NCI-H82 treated with DMSO at 0.1 percent for 48 hours (cell line): Measurements from ENCODE around the gene TNFAIP2.

Source experiments
- DNase-seq: peaks from one replicate; lab custom pipeline; 2025; ENCODE audit not compliant: unreplicated experiment; lab: John Stamatoyannopoulos, UW

The TNFAIP2 gene

GRCh38 chr14:103094406-103095209 is 28.7 kb upstream of the TNFAIP2 start, which contains the start of gene EXOC3L4:
EXOC3L4 (plus strand) TSS chr14:103094725; CDS start chr14:103100220, 5,495 bp downstream.
- no peak for DNase-seq

- no peak for DNase-seq
Measured at GRCh38 chr14:103095210-103095778, 28.0 kb upstream of the TNFAIP2 start.

GRCh38 chr14:103096387-103096786 is 26.9 kb upstream of the TNFAIP2 start:
- DNase-seq = no peak

GRCh38 chr14:103097244-103097993 is 25.8 kb upstream of the TNFAIP2 start:
- no peak for DNase-seq

- no peak for DNase-seq
Measured at GRCh38 chr14:103097994-103098957, 25.0 kb upstream of the TNFAIP2 start.

GRCh38 chr14:103099081-103099732 is 24.1 kb upstream of the TNFAIP2 start:
- no peak for DNase-seq

- DNase-seq = no peak
Measured at GRCh38 chr14:103099733-103100280, 23.5 kb upstream of the TNFAIP2 start.

GRCh38 chr14:103100281-103101121 is 22.8 kb upstream of the TNFAIP2 start:
- no peak for DNase-seq

GRCh38 chr14:103101257-103101962 is 21.9 kb upstream of the TNFAIP2 start:
- no peak for DNase-seq

GRCh38 chr14:103101963-103102688 is 21.1 kb upstream of the TNFAIP2 start:
- no peak for DNase-seq

GRCh38 chr14:103102689-103103260 is 20.5 kb upstream of the TNFAIP2 start:
- no peak for DNase-seq

- peak; percentile 21 for DNase-seq
Measured at GRCh38 chr14:103103461-103104388, 19.5 kb upstream of the TNFAIP2 start.

GRCh38 chr14:103104389-103104653 is 18.9 kb upstream of the TNFAIP2 start:
- no peak for DNase-seq

- DNase-seq = no peak
Measured at GRCh38 chr14:103104654-103105452, 18.4 kb upstream of the TNFAIP2 start.

GRCh38 chr14:103105580-103106150 is 17.6 kb upstream of the TNFAIP2 start:
- DNase-seq = no peak
